Ishikawa (cell line): Measurements from ENCODE around the gene FCHSD2.

ENCODE experiments used
- EP300 ChIP-seq: IDR thresholded peaks from 2 replicates; pipeline ENCODE4 v1.6.1; 2012; ENCODE audit warnings: borderline replicate concordance
- TEAD4 ChIP-seq: IDR thresholded peaks from 2 replicates; pipeline ENCODE4 v1.6.1; 2012
- TF ChIP-seq, protein P1 (sequence below): IDR thresholded peaks from 2 replicates; pipeline ENCODE4 v1.6.1; 2012

DNA sequence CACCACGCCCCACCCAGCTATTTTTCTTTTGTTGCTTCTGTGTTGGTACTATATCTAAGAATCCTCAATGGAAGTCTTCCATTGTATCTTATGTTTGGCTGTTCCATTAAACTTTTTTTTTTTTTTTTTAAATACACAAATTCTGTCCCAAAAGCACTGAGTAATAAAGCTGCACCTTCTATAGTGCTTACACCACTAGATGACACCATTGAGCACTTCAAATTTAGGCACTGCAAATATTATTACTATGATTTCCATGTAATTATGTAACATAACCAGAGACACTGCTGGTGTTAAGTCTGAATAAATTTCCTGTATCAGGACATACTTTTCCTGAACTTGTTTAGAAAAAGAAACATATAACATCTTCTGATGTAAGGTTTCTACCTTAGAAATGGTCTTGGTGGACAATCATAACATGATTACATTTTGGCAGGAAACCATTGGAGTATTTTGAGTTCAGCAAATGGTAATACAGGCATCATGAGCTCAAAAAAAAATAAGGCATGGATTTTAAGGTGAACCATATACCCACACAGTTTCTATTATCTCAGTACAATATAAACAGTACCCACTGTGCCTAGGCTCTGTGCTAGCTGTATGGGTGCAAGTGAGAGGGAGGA lies 217.4 kb downstream of the FCHSD2 start:
- TF ChIP-seq EP300, result no peak
- no peak for TF ChIP-seq TEAD4
- TF ChIP-seq, protein P1, sequence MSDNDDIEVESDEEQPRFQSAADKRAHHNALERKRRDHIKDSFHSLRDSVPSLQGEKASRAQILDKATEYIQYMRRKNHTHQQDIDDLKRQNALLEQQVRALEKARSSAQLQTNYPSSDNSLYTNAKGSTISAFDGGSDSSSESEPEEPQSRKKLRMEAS, result no peak
